Measurements from ENCODE around the gene GLI3.

- TF ChIP-seq CTCF (IDR thresholded peaks at IDR 0.05): no peak
- no peak for TF ChIP-seq POLR2A (IDR thresholded peaks at IDR 0.05)
These were observed 260.6 kb downstream of the GLI3 start for GRCh38 chr7:41976411-41976810.
